Measurements from ENCODE around the gene RASL11B. TPM values are rescaled to one million over a fixed set of nuclear protein-coding genes. Genes with fewer than 3 reads are reported as not detected.

RASL11B gene
- total RNA-seq, 3 donors from 2014 or later = 0.26 to 0.76 (median 0.60) TPM

DNA sequence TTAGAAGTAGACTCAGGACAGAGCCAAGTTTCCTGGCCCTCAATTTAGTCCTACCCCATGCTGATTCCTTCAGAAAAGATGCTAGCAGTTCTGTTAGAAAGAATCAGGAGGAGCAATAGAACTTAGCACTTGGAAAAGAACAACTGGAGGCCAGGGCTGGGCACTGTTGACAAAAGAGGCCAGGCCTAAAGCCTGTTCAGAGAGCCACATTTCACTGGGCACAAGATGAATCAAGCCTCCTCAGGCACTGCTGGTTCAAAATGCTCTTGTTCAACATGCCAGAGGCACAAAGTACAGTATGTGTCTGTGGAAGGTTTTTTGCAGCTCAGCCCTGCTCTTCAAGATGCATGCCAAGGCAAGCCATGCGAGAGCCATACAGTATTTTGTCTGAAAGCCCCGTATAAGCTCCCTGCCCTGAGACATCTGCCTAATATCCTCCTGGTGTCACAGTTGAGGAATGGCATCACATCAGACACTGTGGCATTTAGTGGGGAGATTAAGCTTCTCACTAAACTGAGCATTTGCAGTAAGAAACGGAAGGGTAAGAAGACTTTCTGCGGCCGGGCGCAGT lies 53.7 kb downstream of the RASL11B start:
- DNase-seq (no peak), ATAC-seq (peak; percentile 37)
- TF ChIP-seq, protein P1, sequence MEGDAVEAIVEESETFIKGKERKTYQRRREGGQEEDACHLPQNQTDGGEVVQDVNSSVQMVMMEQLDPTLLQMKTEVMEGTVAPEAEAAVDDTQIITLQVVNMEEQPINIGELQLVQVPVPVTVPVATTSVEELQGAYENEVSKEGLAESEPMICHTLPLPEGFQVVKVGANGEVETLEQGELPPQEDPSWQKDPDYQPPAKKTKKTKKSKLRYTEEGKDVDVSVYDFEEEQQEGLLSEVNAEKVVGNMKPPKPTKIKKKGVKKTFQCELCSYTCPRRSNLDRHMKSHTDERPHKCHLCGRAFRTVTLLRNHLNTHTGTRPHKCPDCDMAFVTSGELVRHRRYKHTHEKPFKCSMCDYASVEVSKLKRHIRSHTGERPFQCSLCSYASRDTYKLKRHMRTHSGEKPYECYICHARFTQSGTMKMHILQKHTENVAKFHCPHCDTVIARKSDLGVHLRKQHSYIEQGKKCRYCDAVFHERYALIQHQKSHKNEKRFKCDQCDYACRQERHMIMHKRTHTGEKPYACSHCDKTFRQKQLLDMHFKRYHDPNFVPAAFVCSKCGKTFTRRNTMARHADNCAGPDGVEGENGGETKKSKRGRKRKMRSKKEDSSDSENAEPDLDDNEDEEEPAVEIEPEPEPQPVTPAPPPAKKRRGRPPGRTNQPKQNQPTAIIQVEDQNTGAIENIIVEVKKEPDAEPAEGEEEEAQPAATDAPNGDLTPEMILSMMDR (IDR thresholded peaks at IDR 0.05) = no peak
- H3K9me3 ChIP-seq = no peaks in the 10 kb centered on the region
- intact Hi-C loops (cut with DNase I, micrococcal nuclease) = no loop called here
- no peaks in the 10 kb centered on the region for H3K4me1 ChIP-seq (ENCODE audit: low read depth)
- H3K4me3 ChIP-seq = no peak overlapping the region
- H3K36me3 ChIP-seq (ENCODE audit: low read depth) = no peaks in the 10 kb centered on the region

Other genes starting within 250 kb of the RASL11B start
- 10 to 100 TPM; 12.5 to 18.2 (median 14.8) TPM for gene USP46, start 203.0 kb upstream of the RASL11B start, total RNA-seq
- gene ERVMER34-1, start 110.9 kb upstream of the RASL11B start, total RNA-seq = under 1 TPM; 0.24 to 0.70 (median 0.58) TPM